HG03064 (cell line): ENCODE results near the gene SOX6.

Experiments used
- ATAC-seq: cut with Tn5 transposase; IDR thresholded peaks from one replicate; pipeline ENCODE4 v1.9.1; 2021; ENCODE audit warnings: low read depth; ENCODE audit not compliant: unreplicated experiment

The SOX6 gene

GRCh38 chr11:16015741-16016467, 340.4 kb downstream of the SOX6 start:
- no peak for ATAC-seq

GRCh38 chr11:16013649-16014275, 342.6 kb downstream of the SOX6 start:
- ATAC-seq, result no peak

- ATAC-seq, result no peak
Measured at GRCh38 chr11:16013242-16013641, 343.1 kb downstream of the SOX6 start.

GRCh38 chr11:16012125-16012751, 344.1 kb downstream of the SOX6 start:
- ATAC-seq, result no peak

GRCh38 chr11:16011396-16011795, 344.9 kb downstream of the SOX6 start:
- no peak for ATAC-seq

- no peak for ATAC-seq
Measured at GRCh38 chr11:16009021-16009420, 347.3 kb downstream of the SOX6 start.

GRCh38 chr11:16007514-16007913, 348.8 kb downstream of the SOX6 start:
- ATAC-seq, result no peak

- ATAC-seq, result no peak
Measured at GRCh38 chr11:16002942-16003341, 353.4 kb downstream of the SOX6 start.

GRCh38 chr11:16001899-16002426, 354.4 kb downstream of the SOX6 start:
- peak; percentile 64 for ATAC-seq

GRCh38 chr11:16001044-16001568, 355.2 kb downstream of the SOX6 start:
- no peak for ATAC-seq

GRCh38 chr11:16000065-16000464, 356.3 kb downstream of the SOX6 start:
- no peak for ATAC-seq

- ATAC-seq, result no peak
Measured at GRCh38 chr11:15993345-15993744, 363.0 kb downstream of the SOX6 start.

- no peak for ATAC-seq
Measured at GRCh38 chr11:15991215-15991614, 365.1 kb downstream of the SOX6 start.

GRCh38 chr11:15989685-15990084, 366.7 kb downstream of the SOX6 start:
- no peak for ATAC-seq

- ATAC-seq, result no peak
Measured at GRCh38 chr11:15988693-15989231, 367.6 kb downstream of the SOX6 start.

GRCh38 chr11:15988016-15988550, 368.3 kb downstream of the SOX6 start:
- ATAC-seq, result no peak

GRCh38 chr11:15987046-15987445, 369.3 kb downstream of the SOX6 start:
- no peak for ATAC-seq

GRCh38 chr11:15985860-15986139, 370.5 kb downstream of the SOX6 start:
- no peak for ATAC-seq

- no peak for ATAC-seq
Measured at GRCh38 chr11:15985127-15985859, 371.1 kb downstream of the SOX6 start.

- ATAC-seq, result no peak
Measured at GRCh38 chr11:15981292-15981691, 375.1 kb downstream of the SOX6 start.
